Caki2 (cell line): Measurements from ENCODE around the gene TULP4. TPM values are rescaled to one million over a fixed set of nuclear protein-coding genes. Genes with fewer than 3 reads are reported as not detected.
"Not testable (repeated sequence)": the region's sequence is repeated elsewhere in the genome, so short reads cannot be mapped to it uniquely, and the experiment has no call there.

Source experiments
- DNase-seq: peaks from one replicate; pipeline ENCODE4 v3.0.0-alpha.2; 2015; ENCODE audit warnings: low read depth
- in situ Hi-C: cut with HindIII; loops from 2 replicates; pipeline ENCODE4 v1.10.0; 2016; ENCODE audit warnings: low sequenced_read_pairs, low pct_unique_long_range_greater_than_20kb, mixed read lengths
- total RNA-seq: library from RNA; depleted of rRNA; stranded (reverse); fragments of >200 nt; shearing (Covaris generic); gene quantifications from 2 replicates; pipeline ENCODE4 v1.2.3, GENCODE V29; 2014; ENCODE audit warnings: low replicate concordance

TULP4 gene
- total RNA-seq, 1 experiment from 2014 or later = 36.0 TPM

DNA sequence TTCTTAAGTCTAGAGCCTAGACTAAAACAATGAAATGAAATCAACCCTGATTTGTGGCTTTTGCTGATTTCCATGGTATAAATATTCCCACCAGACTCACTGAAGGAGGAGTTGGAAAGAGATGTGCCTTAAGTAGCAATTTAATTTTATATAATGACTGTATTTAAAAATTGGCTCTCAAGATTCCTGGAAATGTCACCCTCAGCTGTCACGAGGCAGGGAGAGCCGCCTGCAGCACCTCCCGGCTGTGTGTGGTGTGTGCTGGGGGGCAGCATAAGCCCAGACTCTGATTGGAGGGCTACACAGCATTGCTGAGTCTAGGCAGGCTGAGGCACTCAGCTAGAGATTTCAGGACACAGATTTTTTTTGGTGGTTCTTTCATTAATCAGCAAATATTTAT, 207.0 kb downstream of the TULP4 start:
- no peak for DNase-seq
- in situ Hi-C loops = no loop called here

DNA sequence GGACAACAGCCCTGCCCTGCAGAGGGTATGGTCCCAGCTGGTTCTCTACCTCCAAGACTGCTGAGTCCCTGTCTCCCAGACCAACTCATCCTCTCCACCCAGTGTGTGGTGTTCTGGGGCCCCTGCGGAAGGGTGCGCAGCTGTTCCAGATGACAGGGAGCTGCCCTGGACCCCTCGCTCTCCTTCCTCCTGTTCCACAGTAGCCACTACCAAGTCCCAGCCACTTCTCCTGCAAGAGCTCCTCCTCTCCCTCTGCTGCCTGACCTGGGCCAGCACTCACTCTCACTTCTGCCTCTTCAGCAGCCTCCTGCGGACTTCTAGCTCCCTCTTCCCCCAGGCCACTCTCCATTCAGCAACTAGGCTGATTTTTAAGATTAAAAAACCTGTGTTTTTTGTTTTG, 207.5 kb downstream of the TULP4 start:
- no peak for DNase-seq
- in situ Hi-C loops = no loop called here

DNA sequence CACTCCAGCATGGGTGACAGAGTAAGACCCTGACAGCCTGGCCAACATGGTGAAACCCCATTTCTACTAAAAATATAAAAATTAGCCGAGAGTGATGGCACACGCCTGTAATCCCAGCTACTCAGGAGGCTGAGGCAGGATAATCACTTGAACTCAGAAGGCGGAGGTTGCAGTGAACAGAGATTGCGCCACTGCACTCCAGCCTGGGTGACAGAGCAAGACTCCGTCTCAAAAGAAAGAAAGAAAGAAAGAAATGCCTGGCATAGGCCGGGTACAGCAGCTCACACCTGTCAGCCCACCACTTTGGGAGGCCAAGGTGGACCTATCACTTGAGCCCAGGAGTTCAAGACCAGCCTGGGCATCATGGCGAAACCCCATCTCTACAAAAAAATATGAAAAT, 208.7 kb downstream of the TULP4 start:
- DNase-seq, in situ Hi-C loops: not testable (repeated sequence)

DNA sequence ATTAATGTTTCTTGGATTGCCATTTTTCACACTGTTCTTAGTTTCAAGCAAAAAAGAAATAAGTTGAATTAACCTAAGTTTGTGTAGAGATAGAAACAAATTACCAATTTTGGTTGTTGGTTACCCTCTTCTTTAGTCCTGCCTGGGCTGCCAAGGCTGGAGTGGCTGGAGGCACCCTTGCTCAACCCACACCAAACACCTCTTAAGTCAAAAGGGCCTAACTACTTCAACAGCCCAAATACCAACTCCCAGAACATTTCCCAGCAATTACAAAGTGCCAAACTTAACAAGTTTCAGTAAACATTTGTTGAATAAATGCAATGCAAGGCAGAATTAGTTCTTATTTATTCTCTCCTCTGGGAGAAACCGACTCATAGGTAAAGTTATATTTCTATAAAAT, 209.5 kb downstream of the TULP4 start:
- no peak for DNase-seq
- in situ Hi-C loops = no loop called here

DNA sequence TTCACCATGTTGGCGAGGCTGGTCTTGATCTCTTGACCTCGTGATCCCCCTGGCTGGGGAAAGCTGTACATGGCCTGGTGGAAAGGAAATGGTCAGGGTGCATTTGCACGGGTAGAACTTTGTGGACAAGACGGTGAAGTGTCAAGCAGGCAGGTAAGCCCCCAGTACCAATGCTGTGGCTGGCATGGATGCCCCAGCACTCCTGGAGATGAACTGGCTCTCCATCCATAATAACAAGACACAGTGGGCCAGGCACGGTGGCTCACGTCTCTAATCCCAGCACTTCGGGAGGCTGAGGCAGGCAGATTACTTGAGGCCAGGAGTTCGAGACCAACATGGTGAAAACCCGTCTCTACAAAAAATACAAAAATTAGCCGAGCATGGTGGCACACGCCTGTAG, 210.4 kb downstream of the TULP4 start:
- DNase-seq = no peak
- in situ Hi-C loops = no loop called here

DNA sequence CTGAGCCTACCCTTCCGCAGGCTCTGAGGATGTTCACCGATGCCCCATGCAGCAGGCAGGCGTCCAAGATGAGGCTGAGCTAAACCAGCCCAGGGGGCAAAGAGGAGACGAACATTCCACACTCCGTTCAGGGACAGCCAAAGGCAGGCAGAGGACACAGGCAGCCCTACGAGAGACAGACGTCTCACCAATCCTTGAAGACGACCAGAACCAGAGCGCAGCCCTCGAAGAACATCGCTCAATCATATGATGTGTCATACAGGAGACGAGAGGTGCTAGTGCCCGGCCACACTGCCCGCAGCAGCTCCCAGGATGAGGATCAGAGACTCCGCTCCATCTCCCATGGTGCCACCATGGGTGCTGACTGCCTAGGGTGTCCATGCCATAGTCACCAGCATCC, 212.0 kb downstream of the TULP4 start:
- no peak for DNase-seq
- in situ Hi-C loops = no loop called here

DNA sequence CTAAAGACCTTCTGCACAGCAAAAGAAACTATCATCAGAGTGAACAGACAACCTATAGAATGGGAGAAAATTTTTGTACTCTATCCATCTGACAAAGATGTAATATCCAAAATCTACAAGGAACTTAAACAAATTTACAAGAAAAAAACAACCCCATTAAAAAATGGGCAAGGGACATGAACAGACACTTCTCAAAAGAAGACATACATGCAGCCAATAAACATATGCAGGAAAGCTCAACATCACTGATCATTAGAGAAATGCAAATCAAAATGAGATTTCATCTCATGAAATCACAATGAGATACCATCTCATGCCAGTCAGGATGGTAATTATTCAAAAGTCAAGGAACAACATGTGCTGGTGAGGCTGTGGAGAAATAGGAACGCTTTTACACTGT, 215.6 kb downstream of the TULP4 start:
- DNase-seq, in situ Hi-C loops: not testable (repeated sequence)

DNA sequence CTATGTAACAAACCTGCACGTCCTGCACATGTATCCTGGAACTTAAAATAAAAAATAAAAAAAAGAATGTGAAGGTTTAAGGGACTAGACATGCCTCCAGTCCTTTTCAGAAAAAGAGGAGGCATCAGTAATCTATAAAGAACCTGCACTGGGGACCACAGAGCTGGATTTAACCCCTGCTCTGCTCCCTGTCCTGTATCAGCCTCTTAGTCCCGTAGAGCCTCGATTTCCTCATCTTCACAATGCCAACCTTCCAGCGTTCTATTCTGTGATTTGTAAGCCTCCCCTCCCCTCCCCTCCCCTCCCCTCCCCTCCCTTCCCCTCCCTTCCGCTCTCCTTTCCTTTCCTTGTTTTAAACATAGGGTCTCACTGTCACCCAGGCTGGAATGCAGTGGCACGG, 216.6 kb downstream of the TULP4 start:
- in situ Hi-C loops = no loop called here

DNA sequence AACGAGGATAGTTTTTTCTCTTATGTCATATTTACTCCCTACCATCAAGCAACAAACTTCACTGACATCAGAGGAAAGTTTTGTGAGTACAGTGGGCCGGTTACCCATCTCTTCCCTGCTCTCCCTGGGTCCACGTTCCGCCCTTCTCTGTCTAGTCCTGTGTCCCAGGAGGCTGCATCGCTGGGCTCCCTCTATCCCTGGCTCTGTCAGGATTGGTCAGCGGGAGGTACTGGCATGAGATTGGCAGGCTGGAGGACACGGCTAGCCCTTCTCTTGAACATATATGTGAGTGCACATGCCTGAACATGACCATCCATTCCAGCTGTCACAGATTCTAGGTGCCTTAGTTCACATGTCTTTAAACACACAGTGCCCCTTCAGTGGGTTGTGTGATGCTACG, 217.4 kb downstream of the TULP4 start:
- no peak for DNase-seq
- in situ Hi-C loops = no loop called here

More for the DNA sequence above, 216.6 kb downstream of the TULP4 start:
- DNase-seq = no peak

DNA sequence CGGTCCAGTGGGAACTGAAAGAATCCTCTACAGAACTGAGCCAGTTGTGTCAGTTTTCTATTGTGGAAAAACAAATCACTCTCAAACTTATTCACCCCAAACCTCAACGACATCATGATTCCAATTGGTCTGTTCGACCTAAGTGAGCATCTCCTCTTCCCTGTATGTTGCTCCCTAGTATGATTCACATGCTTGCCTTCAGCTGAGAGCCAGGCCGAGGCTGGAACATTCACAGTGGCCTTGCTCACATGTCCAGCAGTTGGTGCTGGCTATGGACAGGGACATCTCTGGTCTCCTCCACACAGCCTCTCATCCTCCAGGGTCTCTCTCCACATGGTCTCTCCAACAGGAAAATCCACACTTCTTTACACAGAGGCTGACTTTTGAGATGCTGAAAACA, 219.3 kb downstream of the TULP4 start:
- in situ Hi-C loops = no loop called here
- no peak for DNase-seq

DNA sequence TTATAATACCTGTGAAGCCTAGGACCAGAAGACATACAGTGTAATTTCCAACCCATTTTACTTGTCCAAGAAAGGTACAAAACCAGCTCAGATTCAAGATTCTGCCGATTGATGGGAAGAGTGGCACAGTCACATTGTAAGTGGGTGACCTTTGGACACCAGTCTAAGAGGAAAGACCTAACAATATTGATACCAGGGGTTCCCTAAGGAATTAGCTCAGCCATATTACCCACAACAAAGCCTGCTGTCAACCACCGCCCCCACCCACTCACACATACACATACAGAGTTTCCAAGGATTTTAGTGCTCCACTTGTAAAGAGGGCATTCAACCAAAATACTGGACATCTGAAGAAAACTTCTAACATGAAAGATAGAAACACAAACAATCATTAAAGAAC, 219.7 kb downstream of the TULP4 start:
- no peak for DNase-seq
- in situ Hi-C loops = no loop called here

DNA sequence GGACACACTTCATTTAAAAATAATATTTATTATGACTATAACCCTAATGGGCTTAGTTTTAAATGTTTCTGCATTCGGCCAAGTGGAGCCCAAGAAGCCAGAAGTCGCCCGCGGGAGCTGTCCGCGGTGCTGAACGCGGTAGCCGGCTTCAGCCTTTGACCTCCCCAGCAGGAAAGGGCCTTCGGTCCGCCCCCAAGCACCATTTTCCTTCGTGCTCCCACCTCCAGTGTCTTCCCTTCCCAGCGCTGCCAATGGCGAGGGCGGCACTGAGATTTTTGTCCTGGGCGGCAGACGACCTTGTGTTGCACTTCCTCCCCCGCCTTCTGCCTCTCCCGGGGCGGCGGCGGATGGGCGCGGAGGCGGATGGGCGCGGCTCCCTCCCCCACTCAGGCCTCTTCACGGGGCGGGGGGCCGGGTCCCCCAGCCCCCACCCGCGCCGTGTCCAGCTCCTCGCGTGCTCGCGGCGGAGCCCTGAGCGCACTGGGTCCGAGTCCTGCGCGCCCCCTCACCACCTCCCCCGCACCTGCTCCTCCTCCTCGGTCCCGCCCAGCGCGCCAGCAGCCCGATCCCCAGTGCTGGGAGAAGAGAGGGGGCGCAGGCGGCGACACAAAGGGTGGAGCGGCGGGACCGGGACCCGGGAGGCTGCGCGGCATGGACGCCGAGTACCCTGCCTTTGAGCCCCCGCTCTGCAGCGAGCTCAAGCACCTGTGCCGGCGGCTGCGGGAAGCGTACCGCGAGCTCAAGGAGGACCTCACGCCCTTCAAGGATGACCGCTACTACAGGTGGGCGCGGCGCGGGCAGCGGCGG, 224.0 kb downstream of the TULP4 start:
- in situ Hi-C loops = no loop called here
- peak; percentile 74 for DNase-seq

DNA sequence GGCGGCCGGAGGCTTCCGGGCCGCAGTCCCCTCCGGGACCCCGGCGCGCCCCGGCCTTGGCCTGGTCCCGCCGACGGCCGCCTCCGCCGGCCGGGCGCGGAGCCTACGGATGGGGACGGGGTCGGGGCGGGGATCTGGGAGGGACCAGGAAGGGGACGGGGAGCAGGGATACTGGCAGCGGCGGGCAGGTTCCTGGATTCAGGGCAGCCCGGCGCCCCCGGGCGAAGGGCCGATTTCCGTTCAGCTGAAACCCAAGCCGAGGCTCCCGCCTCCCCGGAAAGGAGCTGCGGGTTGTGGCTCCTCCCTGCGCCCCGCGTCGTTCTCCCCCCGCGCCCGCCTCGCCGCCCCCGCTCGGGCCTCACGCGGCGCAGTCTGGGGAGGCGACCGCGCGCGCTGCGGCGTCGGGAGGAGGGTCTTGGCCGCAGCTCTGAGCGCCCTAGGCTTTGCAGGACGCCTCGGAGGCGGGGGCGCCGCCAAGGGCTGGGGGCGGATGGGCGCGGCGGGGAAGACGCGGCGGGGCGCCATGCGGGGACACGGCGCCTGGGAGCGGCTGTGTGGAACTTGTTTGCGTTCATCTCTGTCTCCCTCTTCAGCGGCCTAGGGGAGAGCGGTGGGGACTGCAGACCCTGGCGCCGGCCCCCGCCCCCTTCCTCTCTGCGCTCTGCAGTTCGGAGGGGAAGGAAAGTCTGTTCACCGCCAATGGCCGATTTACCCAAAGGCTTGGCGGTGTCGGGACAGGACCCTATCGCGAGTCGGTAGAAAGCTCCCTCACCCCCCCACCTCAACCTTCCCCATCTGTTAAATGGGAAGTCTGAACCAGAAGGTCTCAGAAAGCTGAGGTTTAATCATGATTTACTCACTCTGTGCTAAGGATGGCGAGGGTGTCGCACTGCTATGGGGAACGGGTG, 224.9 kb downstream of the TULP4 start:
- in situ Hi-C loops = no loop called here

DNA sequence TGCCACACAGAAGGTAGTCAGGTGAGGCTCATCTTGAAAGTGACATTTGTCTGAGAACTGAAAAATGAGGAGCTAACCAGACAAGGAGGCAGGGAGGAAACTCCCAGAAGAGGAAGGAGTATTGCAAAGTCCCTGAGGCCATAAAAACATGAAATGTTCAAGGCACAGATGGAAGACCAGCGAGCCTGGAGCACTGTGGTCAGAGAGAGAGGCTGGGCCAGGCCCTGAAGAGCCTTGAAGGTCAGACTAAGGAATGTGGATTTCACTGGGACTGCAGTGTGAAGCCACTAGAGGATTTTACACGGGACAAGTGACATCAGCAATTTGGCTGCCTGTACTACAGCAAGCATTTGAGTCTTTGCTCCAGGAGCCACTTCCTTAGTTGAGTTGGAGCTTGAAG, 226.5 kb downstream of the TULP4 start:
- no peak for DNase-seq
- in situ Hi-C loops = no loop called here

More for the DNA sequence above, 224.9 kb downstream of the TULP4 start:
- peak; percentile 8 for DNase-seq

DNA sequence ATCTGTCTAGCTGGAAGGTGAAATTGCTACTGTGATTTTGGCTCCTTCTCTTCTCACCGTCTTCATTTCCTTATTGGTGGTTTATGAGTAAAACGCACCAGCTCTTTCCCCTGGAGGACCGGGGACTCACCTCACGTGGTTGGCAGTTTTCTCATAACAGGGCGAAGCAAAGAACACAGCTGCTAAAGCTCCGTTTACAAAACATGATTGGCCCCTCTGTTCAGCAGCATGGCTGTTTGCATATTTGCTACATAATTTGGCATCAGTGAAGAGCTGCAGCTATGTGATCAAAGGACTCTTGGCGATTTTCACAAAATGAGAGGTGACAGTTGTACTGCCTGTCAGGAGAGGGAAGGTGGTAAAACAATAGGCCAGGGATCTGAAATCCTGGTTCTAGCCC, 227.1 kb downstream of the TULP4 start:
- DNase-seq = no peak
- in situ Hi-C loops = no loop called here

DNA sequence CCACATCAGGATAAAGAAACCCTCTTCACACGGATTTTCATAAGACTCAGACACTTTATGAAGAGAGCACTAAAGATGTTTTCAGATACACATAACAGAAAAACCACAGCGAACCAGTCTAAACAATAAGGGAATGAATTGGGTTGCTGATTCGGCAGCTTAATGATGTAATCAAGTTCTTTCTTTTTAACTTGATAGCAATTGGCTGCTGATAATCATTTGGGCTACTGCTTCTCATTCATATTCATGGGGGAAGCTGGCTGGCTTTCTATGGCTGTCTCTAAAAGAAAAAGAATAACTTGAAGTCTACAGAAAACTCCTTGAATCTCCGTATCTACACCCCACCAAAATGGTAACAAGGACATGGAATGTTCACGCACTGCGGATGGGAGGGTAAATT, 227.6 kb downstream of the TULP4 start:
- in situ Hi-C loops = no loop called here
- no peak for DNase-seq

DNA sequence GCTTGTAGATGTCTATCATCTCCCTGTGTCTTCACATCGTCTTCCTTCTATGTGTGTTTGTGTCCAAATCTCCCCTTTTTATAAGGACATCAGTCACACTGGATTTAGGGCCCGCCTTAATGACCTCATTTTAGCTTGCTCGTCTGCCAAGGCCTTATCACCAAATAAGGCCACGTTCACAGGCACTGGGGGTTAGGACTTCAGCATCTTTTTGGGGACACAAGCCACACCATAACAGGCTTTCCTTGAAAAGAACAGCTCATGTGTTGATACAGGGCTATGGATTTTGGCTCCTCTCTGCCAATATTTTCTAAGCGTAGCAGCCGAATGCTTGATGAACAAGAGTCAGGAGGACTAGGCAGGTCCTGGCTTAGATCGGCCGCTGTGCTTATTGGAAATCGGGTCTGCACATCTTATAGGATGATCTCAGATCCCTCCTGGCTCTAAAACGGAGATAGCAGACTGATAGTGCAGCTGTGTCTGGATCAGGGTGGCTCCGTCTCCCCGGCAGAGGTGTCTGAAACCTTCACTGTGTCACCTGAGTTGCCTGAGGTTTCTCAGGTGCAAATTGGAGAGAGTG, 231.4 kb downstream of the TULP4 start:
- no peak for DNase-seq
- in situ Hi-C loops = no loop called here

DNA sequence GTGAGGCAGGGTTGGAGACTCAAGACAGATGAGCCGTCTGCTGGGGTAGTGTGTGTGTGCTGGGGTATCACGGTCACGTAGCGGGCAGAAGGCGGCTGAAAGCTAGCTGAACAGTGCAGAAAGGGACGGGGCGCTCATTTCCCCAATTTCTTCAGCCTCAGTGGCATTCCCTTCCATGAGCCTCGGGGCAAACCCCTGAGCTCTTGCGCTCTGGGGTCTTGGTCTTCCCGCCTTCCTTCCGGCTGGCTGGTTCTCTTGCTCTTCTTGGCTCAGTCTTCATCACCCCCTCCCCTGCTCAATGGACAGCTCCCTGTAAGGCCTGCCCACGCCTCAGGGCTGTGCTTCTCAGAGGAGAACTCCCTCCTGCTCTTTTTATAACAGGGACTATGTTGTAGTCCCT, 232.2 kb downstream of the TULP4 start:
- in situ Hi-C loops = no loop called here
- no peak for DNase-seq
